HG02623 (cell line): Measurements from ENCODE around the gene ITPR3.

Source experiments
- ATAC-seq: cut with Tn5 transposase; IDR thresholded peaks from one replicate; pipeline ENCODE4 v1.9.1; 2021; ENCODE audit warnings: moderate library complexity; ENCODE audit not compliant: unreplicated experiment

The ITPR3 gene

DNA sequence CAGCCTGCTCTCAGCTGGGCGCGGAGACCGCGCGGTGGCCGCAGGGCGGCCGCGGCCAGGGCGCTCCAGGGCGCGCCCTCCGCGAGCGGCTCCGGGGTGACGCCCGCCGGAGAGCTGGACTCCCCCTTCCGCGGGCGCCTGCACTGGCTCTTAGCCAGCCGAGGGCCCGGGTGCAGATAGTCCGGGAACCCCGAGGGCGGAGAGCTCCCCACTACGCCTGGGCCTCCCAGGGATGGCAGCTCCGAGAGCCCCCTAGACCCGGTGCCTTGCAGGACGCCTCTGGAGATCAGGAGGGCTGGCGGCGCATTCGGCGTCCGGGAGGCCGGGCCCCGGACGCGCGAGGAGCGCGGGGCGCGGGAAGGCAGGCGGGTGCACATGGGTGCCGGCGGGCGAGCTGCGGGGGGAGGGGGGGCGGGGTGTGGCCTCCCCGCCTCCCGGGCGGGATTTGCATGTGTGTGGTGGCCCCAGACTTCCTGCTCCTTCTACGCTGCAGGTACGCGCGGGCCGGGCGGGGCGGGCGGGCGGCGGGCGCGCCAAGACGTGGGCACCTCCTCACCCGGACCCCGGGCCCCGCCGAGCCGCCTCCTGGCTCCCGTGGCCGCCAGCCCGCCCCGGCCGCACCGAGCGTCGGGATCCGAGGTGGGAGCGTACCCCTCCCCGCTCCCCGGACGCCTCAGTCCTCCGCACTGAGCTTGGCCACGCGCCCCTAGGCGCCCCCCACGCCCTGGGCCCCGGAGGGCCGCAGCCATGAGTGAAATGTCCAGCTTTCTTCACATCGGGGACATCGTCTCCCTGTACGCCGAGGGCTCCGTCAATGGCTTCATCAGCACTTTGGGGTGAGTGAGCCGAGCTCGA is at the start of gene ITPR3:
ITPR3 (plus strand) TSS at position 467 of the 855 bp plus-strand sequence; CDS start at position 748, 281 bp downstream.
- peak; percentile 59 for ATAC-seq

- ATAC-seq = no peak
Measured at GRCh38 chr6:33571637-33572316, 49.3 kb upstream of the ITPR3 start.

GRCh38 chr6:33575211-33575610 is 45.9 kb upstream of the ITPR3 start:
- ATAC-seq = no peak

DNA sequence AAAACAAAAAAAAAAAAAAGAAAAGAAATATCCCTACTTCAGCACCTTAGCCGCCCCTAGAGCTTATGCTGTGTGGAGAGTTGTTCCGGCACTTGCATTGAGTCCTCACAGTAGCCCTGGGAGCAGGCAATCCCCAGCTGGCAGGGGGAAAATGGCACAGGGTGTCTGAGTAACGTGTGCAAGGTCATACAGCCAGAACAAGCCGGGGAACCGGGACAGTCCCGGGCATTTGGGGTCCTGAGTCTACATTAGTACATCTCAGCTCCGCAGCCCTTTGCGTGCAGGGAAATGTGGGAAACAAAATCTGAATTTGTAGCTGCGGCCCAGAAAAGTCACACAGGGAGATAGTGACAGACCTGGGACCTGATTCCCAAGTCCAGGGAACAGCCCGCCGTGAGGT is 44.5 kb upstream of the ITPR3 start:
- no peak for ATAC-seq

- ATAC-seq = no peak
Measured at GRCh38 chr6:33577106-33577535, 44.0 kb upstream of the ITPR3 start.

- ATAC-seq = no peak
Measured at GRCh38 chr6:33577718-33578117, 43.4 kb upstream of the ITPR3 start.

- no peak for ATAC-seq
Measured at GRCh38 chr6:33578164-33578563, 43.0 kb upstream of the ITPR3 start.

- no peak for ATAC-seq
Measured at GRCh38 chr6:33578588-33579011, 42.5 kb upstream of the ITPR3 start.

- ATAC-seq = peak; percentile 78
Measured at GRCh38 chr6:33579828-33580714, 41.1 kb upstream of the ITPR3 start, which contains the start of gene BAK1. BAK1 (minus strand) TSS chr6:33580276; CDS start chr6:33577604, 2,672 bp downstream.

GRCh38 chr6:33581186-33581585 is 39.9 kb upstream of the ITPR3 start:
- no peak for ATAC-seq

DNA sequence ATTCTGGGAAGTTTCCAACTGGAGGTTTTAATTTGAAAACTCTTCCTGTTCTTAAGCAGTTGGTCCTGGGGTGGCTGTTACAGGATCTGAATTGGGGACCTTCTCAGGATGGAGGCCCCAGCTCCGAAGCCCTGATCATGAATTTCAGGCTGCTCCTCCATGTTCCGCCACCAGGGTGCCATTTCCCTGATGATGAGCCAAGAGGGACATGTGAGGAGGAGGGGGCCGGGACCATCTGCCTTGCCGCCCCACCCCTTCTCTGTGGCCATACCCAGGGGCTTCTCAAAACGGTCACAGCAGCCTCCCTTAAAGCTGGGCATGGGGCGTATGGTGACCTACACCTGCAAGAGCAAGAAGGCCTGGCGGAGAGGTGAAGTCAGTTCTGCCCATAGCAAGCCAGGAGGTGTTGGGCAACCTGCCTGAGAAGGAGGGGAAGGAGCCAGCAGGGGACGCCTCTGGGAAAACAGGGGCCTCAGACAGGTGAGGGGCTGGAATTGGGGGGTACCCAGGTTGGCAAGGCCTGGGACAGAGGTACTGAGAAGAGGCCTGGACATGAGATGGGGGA is 37.4 kb upstream of the ITPR3 start:
- no peak for ATAC-seq

DNA sequence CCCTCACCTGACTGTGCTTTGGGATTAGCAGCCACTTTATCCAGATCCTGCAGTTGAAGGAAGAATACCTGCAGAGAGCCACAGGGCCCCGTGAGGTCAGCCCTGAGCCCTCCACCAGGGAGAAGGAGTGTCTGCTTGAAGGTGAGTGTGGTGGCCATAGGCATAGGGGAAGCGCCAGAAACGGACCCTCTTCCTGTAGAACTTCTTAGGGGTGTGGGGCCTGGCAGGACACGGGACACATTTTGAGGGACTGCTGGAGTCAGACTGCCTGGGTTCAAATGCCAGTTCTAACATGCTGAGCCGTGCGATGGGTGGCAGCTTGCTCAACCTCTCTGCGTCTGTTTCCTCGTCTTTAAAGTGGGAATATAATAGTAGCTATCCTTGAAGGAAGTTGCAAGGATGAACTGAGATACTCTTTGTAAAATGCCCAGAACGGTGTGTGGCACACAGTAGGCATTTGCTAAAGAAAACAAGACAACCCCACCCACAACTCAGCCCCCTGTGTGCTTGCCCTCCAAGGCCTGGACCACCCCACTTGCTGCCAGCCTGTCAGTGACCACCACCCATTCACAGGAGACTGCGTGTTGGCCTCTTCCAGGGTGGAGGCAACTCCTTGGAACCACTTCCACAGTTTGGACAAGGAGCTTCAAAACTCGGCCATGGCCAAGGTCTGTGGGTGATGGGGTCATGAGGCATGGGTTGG is 36.3 kb upstream of the ITPR3 start:
- no peak for ATAC-seq

- peak; percentile 73 for ATAC-seq
Measured at GRCh38 chr6:33585403-33586107, 35.6 kb upstream of the ITPR3 start.

DNA sequence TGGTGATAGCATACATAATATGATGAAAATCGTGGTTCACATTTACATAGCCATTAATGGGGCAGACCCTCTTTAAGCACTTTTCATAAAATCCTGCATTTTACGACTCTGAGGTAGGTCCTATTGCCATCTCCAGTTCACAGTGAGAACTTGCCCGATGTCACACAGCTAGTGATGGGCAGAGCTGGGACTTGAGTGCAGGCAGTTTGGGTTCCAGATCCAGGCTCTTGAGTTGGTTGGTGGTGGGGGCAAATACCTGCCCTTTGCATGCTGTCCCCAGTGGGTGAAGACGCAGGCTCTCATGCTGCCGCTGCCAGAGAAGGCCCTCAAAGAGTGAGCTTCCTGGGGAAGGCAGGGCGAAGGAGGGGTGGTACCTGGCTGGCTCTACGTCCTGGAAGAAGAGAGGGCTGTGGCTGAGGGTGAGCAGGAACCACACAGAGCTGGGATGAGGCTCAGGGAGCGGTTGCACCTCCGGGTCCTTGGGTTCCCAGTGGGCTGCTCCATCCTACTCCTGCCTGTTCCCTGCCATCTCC is 34.9 kb upstream of the ITPR3 start:
- ATAC-seq = no peak

DNA sequence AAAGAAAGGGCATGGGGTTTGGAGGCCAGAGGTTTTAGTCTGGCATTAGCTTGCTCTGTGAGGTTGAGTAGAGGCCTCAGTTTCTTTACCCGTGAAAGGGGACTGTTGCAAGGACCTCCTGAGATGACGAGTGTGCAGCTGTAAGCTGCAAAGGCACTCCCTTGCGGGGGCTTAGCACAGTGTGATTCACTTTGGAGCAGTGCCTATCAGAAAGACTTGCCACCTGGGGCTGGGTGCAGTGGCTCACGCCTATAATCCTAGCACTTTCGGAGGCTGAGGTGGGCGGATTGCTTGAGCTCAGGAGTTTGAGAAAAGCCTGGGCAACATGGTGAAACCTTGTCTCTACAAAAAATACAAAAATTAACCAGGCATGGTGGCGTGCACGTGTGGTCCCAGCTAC is 33.6 kb upstream of the ITPR3 start:
- no peak for ATAC-seq

DNA sequence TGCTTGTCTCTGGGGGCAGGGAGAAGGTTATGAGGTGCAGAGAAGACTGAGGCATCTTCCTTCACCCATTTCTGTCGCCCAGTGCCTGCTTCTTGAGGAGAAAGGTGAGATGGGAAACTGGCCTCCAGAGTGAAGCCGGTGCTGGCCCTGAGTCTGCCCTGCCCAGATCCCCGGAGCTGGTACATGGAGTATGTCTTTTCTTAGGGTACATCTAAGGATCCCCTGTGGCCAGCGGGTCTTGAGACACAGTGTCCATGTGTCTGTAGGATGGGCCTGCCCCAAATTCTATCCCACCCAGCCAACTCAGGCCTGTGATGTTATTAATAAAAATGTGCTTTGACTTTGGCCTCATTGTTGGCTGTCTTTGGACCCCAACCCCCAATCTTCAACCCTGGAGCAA is 32.2 kb upstream of the ITPR3 start:
- no peak for ATAC-seq

- no peak for ATAC-seq
Measured at GRCh38 chr6:33589392-33589730, 31.8 kb upstream of the ITPR3 start.

DNA sequence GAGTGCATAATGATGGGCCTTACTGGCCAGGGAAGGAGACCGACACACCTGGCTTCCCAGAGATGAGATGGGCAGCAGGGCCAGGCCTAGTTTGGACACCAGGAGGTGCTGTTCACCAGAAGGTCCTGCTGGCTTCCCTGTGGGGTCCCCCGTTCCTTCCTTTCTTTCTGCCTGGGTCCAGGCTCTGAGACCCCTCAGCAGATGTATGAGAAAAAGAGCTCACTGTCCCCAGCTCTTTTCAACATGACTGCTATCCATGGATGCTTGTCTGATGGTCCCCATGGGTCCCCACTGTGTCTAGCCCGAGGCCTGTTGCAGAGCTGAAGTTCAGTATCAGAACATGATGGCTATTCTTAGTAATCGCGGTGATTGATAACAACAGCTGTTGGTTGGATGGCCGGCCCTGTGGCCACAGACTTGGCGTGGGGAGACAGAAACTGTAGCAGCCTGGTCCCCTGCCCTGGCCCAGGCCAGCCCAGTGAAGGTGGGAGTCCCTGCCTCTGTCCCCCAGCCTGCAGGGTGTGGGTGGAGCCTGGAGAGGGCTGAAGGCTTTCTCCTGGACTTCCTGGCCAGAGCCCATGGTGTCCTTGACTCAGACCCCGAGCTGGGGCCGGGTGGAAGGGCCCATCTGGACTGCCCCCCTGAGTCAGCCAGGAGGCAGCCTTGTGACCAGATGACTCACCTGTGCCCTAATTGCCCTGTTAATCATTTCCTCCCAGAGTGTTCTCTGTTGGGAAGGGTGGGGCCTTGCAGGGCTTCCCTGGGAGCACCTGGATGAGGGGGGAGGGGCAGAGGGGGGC is 31.2 kb upstream of the ITPR3 start:
- no peak for ATAC-seq
